ENCODE measurements around the gene VPS37C. TPM values are rescaled to one million over a fixed set of nuclear protein-coding genes. Genes with fewer than 3 reads are reported as not detected.
"Not testable (repeated sequence)": the region's sequence is repeated elsewhere in the genome, so short reads cannot be mapped to it uniquely, and the experiment has no call there.

Gene VPS37C
- total RNA-seq = 4.5 TPM

GRCh38 chr11:61161190-61162091 lies at the start of gene VPS37C:
VPS37C (minus strand) TSS chr11:61161426; CDS start chr11:61138829, 22,597 bp downstream.
- peak; percentile 86 for DNase-seq

GRCh38 chr11:61210629-61211028 lies 49.4 kb upstream of the VPS37C start:
- not testable (repeated sequence) for DNase-seq

DNA sequence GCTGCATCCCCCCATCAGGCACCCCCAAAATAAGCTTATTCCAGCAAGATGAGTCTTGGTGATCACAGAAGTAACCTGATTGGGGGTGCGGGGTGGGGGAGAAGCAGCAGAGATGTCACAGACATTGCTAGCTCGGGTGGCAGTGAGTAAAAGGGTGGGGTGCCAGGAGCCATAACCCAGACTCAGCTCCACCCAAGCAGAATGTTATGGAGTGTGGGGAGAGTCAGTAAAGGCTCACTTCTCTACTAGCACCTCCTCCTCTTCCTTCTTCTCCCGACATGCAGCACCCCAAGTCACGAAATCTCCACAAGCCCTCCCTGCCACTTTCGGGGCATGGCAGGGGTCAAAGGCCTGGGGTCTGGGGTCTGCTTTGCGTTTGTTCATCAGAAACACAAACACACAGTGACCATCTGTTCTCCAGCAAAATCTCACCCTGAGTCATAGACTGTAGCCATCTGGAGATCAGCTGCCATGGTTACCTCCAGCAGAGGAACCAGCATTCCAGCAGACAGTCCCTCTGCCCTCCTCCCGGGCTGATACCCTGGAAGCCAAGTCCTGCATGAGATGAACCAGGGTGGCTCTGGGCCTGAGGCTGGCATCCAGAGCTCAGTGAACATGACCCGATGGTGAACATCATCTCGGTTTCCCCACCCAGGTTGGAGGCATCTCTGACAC lies 46.5 kb upstream of the VPS37C start:
- DNase-seq = not testable (repeated sequence)

DNA sequence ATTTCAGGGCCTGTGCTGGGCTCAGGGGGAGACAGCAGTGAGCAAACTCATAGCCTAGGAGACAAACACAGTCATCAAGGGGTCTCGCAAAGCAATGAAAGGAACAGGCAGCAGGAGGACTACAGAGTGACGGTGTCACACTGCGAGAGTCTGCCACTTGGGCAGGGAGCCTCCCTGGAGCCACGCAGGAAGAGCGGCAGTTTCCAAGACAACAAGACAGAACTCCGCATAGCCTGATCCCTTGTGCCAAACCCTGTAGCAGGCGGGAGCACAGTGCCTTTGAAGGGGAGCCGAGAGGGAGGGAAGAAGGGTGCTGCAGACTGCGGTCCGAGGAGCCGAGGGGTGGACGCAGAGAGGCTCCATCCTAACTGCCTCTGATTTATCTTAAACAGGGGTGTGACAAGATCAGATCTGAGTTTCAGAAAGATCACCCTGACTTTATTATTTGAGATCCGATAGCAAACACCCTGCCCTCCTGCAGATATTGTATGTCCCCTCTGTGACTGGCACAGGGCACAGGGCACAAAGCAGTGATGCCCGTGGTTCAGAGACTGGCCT lies 43.4 kb upstream of the VPS37C start:
- DNase-seq = not testable (repeated sequence)

GRCh38 chr11:61203873-61204272 lies 42.6 kb upstream of the VPS37C start:
- not testable (repeated sequence) for DNase-seq

- not testable (repeated sequence) for DNase-seq
These were observed 41.9 kb upstream of the VPS37C start, which contains the start of gene PGA3 for GRCh38 chr11:61202950-61203746. PGA3 (plus strand) TSS chr11:61203515; CDS start chr11:61203565, 50 bp downstream.

GRCh38 chr11:61201476-61201875 lies 40.2 kb upstream of the VPS37C start:
- DNase-seq = no peak

- no peak for DNase-seq
These were observed 37.8 kb upstream of the VPS37C start for GRCh38 chr11:61198948-61199523.

GRCh38 chr11:61198361-61198760 lies 37.1 kb upstream of the VPS37C start:
- no peak for DNase-seq

- no peak for DNase-seq
These were observed 34.5 kb upstream of the VPS37C start for GRCh38 chr11:61195719-61196118.

DNA sequence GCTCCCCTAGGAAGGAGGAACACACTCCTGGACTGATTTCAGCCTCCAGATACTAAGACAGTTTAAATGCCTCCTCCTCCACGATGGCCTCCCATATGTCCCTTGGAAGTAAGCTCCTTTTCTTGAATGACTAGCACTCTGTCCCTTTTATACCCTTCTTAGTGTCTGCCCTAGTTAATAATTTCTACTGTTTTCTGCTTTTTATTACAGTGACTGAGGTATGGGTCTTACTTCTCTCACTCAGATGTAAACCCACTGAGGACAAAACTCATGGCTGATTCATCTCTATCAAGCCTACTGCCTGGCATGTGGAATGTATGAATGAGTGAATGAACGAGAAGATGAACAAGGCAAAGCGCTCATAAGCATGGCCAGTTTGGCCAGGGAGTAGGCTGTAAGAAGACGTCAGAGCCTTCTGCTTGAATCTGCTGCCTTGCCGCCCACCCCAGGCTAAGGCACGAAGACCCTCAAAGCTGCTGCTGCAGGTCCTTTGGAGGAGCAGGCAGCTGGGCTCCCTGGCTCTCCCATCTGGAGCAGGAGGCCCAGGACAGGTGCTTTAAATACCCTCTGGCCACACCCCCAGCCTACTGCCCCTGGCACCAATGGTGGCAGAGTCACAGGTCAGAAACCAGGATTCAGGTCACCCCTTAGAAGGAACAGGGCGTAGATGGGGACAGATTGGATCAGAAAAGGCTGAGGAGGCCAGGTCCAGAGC lies 33.9 kb upstream of the VPS37C start:
- DNase-seq = no peak

DNA sequence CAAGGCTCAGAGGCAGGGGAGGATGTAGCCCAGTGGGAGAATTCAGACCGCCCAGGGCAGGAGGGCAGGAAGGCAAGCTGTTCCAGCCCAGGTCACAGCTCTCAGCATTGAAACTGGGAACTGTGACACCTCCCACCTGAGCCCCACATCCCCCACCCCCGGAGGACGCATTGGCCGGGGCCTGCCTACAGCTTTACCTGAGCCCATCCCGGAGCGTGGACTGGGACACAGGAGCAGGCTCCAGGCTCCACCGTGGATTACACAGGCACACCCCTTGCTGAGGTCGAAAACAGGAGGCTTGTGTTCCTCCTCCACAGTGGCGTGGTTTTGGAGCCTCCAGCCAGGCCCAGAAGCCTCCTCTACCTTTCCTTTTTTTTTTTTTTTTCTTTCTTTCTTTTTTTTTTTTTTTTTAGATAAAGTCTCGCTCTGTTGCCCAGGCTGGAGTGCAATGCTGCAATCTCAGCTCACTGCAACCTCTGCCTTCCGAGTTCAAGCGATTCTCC lies 33.0 kb upstream of the VPS37C start:
- no peak for DNase-seq

DNA sequence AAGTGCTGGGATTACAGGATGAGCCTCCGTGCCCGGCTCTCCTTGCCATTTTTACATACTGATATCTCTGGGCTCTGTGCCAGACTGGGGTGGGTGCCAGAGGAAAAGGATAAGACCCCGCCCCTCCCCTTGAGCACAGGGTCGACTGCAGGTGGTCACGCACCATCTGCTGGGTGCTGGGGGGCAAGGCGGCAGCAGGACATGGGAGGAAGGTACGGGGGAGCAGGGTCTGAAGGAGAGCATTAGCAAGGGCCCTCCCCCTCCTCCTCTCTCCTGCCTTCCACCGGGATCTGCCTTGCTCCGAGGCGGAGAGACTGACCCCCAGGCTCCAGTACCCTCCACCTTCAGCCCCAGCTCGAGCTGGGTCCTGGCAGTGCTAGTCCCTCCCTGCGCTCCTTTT lies 32.4 kb upstream of the VPS37C start:
- DNase-seq = no peak

GRCh38 chr11:61189933-61190332 lies 28.7 kb upstream of the VPS37C start:
- DNase-seq = no peak

DNA sequence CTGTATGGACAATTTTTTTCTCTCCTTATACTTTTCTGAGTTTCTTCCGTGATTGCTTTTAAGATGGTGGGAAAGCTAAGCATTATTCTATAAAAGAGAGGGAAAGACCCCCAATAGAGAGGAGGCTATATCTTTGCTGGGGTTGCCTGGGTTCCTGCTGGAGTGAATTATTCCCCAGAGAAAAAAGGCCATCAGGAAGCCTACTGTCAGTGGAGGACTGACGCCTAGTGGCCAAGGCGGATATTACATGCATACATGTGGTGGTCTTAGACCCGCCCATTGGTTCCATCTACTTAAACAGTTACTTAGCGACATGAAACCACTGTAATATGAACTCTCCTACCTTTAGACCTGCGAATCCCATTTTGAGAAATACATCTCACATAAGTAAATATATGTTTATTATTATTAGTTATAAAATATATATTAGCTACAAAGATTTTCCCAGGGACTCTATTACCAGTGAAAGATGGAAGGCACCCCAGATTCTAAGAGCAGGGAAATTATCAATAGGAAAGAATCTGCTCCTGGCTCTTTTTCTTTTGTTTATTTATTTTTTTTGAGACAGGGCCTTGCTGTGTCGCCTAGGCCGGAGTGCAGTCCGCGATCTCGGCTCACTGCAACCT lies 26.4 kb upstream of the VPS37C start:
- peak; percentile 12 for DNase-seq

DNA sequence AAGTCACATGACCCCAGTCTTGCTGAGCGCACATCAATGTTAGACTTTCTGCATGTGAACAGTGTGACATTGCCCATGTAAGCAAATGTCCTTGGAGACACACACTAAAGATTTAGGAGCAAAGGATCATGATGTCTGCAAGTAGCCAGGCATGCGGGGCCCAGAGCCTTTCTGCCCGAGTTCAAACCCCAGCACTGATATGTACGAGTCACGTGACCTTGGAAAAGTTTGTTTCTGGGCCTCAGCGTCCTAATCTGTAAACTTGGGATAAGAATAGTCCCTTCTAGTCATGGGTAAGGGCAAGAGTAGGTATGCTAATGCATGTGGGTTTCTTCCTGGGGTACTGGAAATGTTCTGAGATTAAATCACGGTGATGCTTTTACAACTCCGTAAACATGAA lies 25.3 kb upstream of the VPS37C start:
- no peak for DNase-seq

GRCh38 chr11:61183645-61184044 lies 22.4 kb upstream of the VPS37C start:
- DNase-seq = no peak

DNA sequence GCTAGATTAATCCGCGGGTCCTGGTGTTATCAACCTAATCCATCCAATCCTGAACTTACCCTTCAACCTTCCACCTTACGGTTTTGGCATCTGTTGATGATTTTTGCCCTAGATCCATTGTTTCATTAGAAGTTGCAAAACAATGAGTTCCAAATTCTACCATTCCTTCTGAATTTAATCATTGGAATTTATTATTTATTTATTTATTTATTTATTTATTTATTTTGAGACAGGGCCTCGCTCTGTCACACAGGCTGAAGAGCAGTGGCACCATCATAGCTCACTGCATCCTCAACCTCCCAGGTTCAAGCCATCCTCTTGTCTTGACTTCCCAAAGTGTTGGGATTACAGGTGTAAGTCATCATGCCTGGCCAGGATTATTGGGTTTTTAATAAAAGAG lies 20.3 kb upstream of the VPS37C start:
- no peak for DNase-seq

GRCh38 chr11:61180205-61180604 lies 19.0 kb upstream of the VPS37C start:
- DNase-seq = not testable (repeated sequence)

DNA sequence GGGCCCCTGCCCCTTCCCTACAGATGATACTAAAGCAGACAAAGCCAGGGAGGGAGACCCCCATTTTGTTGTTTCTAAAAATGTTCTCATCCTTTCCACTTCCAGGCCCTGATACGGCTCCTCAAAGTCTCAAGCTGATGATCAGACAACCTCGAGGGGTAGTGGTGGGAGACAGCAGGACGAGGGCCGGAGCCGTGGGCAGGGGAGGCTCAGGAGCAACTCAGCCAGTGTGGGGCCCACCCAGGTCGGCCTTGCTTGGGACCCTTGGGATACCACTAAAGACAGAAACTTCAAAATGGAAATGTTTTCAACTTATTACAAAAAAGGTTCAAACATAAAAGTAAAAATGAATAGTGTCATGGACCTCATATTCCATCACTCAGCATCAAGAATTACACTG lies 15.2 kb upstream of the VPS37C start:
- DNase-seq = no peak

DNA sequence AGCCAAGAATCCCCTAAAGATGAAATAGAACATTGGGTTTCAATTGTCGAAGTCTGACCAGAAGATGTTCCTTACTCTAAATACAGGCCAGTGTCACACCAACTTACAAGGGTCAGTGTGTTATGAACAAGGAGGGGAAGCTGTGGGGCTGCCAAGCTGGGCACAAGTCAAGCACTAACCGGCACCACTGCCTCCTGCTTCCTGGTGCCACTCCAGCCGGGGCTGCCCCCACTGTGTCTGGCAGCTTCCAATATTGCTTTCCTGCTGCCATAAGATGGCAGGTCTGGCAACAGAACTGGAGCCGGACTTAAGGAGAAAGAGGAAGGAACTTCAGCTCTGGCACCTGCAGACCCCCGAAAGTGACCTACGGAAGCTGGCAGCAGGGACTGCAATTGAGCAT lies 13.7 kb upstream of the VPS37C start:
- DNase-seq = no peak
